HG02970 (cell line): ENCODE measurements around the gene ZNF655.
"Not testable (repeated sequence)": the region's sequence is repeated elsewhere in the genome, so short reads cannot be mapped to it uniquely, and the experiment has no call there.

Experiments
- ATAC-seq: cut with Tn5 transposase; IDR thresholded peaks from one replicate; pipeline ENCODE4 v1.9.1; 2021; ENCODE audit warnings: mild to moderate bottlenecking, moderate library complexity, moderate number of reproducible peaks; ENCODE audit not compliant: unreplicated experiment, low FRiP score

The ZNF655 gene

DNA sequence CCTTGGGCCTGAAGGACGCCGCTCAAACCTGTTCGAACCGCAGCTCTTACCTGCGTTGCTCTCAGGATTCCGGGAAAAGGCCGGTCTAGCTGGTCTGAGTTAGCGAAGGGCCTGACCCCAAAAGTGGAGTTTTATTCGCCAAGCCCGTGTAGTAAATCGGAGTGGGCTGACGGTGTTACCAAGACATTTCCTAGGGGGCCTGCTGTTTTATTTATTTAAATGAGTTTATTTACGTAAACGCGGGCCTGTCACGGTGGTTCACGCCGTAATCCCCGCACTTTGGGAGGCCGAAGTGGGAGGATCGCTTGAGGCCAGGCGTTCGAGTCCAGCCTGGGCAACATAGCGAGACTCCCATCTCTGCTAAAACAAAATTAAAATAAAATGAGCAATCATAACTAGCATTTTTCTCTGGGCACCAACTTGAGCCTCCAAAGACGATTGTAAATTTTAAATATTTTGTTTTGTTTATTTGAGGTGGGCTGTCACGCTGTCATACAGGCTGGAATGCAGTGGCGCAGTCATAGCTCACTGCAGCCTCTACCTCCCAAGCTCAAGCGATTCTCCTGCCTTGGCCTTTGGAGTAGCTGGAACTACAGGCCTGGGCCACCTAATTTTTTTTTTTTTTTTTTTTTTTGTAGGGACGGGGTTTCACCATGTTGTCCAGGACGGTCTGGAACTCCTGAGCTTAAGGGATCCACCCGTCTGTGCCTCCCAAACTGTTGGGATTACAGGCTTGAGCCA, 903 bp downstream of the ZNF655 start:
- no peak for ATAC-seq

DNA sequence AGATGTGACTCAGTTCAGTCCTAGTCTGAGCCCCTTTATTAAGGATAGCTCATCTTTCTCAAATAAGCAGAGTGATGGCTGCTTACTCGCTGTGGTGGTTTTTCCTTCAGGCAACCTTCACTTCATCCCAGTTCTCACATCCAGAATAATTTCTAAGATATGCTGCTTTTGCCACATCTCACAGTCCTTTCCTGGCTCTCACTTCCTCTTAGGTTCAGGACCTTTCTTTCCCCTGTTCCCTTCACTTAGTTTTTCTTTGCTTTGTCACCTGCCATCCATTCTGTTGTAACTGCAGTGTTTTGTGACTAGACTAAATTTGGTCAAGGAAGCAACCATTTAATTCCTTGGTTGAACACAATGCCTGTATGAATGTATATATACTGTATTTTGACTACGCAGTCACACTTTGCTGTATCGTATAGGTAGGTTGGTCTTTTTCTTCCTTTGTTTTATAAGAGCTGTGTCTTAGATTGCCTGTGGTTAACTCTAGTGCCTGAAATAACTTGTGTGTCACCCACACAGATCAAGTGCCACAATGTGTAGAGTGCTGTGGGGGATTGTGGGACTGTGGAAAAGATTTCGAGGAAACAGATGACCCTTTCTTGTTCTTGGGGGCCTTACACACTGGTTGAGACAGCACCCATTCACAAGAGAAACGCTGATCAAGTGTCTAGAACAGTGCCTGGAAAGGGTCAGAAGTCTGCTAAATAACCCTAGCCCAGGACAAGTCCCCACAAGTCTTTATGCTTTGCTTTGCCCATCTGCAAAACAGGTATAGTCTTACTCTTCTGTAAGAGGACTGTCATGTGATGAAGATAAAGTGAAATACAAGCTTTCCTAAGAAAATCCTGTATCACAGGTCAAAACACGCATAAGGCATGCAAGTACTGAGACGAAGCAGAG, 2.6 kb downstream of the ZNF655 start:
- ATAC-seq, result no peak

DNA sequence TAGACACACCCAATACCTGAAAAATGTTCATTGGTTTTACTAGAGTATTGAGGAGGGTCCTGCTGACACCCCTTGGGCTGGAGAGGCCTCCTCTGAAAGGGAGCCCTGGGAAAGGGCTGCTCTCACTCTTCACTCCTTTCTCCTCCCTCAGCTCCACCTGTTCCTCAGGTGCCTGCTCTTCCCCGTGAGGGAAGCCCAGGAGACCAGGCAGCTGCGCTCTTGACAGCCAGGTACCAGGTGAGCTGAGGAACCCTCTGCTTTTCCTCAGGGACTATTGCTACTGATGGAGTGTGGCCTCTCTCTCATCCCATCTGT, 3.3 kb downstream of the ZNF655 start:
- ATAC-seq, result no peak

DNA sequence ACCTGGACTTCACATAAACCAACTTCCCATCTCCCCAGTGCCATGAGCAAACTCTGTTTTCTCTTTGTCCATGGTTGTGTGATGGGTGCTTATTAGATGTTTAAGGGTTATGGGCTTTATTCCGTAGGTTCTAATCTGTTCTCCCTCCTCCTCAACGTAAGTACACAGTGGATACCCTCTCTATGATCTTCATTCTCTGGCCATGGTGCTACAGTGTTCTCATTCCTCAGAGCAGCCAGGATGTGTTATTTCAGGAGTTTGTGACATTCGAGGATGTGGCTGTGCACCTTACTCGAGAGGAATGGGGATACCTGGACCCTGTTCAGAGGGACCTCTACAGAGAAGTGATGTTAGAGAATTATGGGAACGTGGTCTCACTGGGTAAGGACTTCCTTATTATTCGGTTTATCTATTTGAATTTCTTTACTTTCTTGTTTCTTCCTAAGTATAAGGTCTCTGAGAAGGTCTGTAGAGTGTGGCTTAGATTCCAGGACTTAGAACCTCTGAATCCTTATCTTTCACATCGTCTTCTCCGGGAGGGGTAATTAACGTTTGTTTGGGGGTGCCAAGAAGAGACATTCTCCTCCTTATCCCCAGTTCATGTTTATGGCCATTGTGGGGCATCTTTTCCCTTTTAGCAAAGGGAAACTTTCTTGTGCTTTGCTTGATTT, 3.8 kb downstream of the ZNF655 start:
- ATAC-seq, result no peak

DNA sequence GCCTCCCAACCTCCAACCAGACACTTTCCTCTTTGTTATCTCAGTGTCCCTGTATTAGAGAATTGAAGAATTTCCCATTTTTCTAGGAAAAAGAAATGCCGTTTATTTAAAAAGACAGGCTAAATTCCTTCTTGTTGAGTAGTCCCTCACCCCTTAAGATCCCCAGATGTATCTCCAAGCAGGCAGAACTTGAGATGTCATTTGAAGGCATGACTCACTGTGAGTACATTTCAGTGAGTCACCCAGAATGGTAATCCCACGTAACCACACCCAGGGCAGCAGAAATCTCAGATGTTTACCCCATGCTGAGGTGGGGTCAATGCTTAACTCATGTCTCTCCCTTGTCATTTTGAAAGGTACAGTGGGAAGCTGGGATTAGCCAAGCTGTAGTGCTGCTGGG, 4.4 kb downstream of the ZNF655 start:
- no peak for ATAC-seq

DNA sequence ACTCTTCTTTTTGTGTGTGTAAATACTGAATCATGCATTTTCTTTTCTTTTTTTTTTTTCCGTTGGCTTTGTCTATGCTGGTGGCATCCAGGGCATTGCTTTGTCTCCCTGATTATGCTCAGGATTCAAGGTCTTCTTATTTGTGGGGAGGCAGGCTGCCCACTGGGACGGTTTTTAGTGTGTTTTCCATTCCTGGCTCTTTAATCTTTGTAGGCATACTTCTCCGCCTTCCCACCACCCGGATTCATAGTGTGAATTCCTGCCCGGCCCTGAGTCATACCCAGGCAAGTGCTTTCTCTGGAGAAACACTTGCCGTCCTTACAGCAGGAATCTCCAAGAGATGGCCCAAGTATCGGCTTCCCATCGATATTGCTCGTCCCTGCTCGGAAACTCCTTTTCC, 5.2 kb downstream of the ZNF655 start:
- ATAC-seq, result no peak

DNA sequence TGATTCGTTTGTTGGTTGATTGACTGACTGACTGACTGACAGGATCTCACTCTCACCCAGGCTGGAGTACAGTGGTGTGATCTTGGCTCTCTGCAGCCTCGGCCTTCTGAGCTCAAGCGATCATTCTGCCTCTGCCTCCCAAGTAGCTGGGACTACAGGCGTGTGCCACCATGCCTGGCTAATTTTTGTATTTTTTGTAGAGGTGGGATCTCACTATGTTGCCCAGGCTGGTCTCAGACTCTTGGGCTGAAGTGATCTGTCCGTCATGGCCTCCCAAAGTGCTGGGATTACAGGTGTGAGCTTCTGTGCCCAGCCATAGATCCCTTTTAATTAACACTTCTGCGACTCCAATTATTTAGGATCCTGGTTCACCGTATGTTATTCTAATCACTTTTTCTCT, 10.3 kb downstream of the ZNF655 start:
- ATAC-seq, result not testable (repeated sequence)

DNA sequence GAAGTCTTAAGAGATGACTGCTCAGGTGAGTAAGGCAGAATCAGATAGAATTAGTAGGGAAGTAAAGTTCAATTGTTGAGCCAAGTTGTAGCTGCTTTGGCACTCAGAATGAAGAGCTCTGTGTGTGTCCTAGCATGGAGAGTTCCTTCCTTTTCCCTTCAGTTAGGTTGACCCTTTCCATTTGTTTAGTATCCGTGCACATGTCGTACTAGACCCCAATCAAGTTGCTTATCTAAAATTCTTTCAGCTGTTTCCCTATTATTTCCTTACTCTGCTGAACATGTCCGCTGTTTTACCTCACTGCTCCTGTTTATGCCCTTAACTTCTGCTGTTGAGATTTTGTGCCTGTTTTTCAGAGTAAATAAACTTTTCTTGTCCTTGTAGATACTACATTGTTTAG, 13.3 kb downstream of the ZNF655 start:
- ATAC-seq, result no peak

DNA sequence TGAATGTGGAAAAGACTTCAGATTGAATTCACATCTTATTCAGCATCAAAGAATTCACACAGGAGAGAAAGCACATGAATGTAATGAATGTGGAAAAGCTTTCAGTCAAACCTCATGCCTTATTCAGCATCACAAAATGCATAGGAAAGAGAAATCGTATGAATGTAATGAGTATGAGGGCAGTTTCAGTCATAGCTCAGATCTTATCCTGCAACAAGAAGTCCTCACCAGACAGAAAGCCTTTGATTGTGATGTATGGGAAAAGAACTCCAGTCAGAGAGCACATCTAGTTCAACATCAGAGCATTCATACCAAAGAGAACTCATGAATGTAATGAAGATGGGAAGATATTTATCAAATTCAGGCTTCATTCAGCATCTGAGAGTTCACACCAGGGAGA, 14.8 kb downstream of the ZNF655 start:
- no peak for ATAC-seq

DNA sequence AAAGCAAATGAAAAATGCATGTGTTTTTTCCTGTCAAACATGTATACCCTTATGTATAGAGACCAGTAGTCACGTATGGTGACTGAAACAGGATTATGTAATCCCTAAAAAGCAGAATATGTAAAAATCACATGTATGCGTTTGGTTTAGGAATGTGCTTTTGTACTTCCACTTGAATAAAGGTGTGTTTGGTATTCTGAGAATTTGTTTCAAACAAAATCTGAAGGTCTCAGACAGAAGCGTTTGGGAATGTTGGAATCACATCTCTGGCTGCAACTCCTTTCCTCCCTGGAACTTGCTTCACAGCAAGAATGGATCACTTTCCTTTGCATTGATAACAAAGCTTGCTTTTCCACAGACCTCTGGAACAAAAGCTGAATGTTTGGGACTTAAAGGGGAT, 17.8 kb downstream of the ZNF655 start:
- ATAC-seq, result no peak

DNA sequence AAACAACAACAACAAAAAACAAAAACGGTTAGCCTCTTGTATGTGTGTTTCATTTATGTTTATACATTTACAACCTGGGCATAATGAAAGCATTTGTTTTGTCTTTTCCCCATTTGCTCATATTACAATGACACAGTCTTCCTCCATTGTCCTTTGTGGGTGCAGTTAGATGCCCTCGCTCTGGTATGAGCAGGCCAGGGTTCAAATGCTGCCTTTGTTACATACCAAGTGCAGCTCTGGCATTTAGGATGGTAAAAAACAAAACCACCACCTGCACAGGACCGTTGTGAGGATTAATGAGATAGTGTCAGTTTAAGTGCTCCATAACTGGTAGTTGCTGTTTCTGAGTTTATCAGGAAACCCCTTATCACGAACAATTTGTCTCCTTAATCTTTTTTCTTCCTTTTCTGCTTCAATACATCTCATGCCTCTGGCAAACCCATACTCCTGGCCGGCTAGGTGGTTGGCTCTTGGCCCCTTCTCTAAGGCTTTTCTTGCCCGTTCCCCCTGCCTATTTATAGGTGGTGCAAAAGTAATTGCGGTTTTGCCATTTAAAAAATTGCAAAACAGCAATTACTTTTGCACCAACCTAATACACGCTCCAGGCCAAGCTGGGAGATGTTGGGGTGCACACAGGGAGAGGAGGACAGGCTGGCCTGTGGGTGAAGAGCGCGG, 21.0 kb downstream of the ZNF655 start:
- no peak for ATAC-seq

DNA sequence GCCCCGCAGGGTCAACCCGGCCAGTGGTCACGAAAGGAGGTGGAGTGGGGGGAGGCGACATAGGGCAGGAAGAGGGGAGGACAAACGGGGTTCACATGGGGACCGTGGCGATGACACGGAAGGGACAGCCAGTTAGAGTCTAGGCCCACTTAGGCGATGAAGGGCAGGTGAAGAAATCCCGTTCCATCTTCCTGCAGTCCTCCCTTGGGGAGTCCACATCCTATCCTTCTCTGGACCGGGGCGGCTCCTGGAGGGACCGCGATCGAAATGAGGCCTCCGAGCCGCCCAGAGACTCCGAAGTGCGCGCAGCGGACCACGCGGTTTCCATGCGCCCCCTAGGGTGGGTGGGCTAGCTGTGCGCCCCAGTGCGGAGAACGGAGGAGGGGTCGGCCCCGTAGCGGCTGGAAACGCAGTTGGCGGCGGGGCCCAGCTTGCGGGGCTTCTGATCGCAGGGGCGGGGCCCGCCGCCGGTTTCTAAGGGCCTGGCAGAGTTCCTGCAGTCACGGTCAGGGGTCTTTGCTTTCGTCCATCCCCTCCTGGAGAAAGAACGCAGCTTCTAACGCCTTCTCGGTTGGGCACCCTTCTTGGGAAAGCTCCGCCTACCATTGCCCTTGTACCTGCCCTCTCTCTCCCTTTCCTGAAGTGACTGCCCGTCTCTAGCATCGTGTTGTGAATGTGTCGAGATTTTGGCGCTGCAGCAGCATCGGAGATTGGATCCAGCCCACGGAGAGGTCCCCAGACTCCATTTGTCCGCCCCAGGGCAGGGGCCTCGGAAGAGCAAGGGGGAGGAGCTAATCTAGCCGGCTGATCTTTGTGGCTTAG, 21.7 kb downstream of the ZNF655 start:
- ATAC-seq, result no peak

DNA sequence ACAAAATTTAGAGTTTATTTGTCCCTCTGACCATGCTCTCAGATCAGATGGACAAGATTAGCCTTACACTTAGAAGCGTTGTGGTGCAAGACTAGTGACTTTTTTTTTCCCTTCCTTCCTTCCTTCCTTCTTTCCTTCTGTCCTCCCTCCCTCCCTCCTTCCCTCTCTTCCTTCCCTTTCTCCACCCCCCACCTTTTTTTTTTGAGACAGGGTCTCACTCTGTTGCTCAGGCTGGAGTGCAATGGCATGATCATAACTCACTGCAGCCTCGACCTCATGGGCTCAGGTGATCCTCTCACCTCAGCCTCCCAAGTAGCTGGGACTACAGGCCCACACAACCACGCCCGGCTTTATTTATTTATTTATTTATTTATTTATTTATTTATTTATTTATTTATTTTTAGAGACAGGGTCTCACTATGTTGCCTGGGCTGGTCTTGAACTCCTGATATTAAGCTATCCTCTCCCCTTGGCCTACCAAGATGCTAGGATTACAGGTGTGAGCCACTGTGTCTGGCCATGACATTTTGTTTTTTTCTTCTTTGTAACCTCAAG, 22.4 kb downstream of the ZNF655 start:
- ATAC-seq, result not testable (repeated sequence)

DNA sequence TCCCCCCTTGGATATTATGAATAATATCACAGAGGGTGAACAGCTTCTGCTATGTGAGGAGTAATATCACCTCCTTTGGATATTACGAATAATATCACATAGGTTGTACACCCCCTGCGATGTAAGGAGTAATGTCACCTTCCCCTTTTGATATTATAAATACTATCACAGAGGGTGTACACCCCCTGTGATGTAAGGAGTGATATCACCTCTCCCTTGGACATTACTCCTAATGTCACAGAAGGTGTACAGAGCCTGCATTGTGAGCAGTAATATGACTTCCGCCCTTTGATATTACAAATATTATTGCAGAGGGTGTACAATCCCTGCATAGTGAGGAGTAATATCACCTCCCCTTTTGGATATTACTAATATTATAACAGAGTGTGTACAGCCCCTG, 30.4 kb downstream of the ZNF655 start:
- ATAC-seq, result no peak

DNA sequence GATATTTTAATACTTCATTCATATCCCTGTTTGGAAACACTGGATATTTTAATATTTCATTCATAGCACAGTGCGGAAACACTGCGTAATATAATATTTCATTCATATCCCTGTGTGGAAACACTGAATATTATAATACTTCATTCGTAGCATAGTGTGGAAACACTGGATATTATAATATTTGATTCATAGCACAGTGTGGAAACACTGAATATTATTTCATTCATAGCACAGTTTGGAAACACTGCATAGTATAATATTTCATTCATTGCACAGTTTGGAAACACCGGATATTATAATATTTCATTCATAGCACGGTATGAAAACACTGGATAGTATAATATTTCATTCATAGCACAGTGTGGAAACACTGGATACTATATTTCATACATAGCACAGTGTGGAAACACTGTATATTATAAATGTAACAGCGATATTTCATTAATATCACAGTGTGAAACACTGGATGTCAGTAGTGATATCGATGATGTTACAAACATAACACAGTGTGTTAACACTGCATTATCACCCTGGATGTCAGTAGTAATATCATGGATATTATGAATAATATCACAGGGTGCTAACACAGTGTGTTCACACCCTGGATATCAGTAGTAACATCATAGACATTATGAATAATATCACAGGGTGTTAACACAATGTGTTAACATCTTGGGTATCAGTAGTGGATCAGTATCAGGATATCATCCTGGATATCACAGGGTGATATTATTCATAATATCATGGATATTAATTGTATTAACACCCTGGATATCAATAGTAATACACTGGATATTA, 36.7 kb downstream of the ZNF655 start:
- ATAC-seq, result no peak

DNA sequence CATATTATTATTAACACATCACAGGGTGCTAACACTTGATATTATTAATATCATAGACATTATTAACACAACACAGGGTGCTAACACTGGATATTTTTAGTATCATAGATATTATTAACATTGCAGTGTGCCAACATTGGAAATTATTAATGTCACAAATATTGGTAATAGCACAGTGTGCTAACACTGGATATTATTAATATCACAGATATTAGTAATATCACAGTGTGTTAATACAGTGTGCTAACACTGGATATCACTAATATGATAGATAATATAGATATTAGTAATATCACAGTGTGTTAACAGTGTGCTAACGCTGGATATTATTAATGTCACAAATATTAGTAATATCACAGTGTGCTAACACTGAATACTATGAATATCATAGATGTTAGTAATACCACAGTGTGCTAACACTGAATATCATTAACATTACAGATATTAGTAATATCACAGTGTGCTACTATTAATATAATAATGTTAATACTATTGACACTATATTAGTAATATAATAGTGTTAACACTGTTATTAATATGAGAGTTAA, 38.0 kb downstream of the ZNF655 start:
- no peak for ATAC-seq

DNA sequence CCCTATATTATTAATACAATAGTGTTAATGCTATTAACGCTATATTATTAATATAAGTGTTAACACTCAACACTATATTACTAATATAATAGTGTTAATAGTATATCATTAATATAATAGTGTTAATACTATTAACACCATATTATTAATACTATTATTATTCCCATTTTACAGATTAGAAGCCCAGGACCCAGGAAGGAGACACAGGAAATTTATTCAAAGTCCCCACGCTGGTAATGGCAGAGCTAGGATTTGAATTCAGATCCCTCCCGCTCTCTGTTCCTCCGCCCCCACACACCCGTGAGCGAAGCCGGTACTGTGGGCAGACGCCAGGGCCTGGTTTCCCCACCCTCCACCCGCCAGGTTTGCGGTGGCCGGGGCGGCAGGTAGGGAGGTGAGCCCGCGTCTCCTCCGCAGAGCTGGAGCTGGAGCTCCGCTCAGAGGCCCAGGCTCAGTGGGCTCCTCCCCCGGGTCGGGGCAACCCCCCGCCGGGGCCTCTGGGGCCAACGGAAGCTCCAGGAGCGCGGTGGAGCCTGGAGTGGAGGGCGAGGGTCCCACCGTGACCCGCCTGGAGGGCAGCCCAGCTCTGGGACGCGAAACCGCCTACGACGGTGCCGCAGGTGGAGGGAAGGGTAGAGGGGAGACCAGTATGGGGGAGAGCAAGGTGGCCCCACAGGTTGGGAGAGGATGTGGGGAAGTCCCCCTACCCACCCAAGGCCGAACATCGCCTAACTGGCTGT, 39.5 kb downstream of the ZNF655 start, which contains the start of gene TMEM225B:
Gene TMEM225B (plus strand): TSS at position 506 of the 740 bp plus-strand sequence. CDS start 6,122 bp downstream, outside the sequence.
- ATAC-seq, result no peak

DNA sequence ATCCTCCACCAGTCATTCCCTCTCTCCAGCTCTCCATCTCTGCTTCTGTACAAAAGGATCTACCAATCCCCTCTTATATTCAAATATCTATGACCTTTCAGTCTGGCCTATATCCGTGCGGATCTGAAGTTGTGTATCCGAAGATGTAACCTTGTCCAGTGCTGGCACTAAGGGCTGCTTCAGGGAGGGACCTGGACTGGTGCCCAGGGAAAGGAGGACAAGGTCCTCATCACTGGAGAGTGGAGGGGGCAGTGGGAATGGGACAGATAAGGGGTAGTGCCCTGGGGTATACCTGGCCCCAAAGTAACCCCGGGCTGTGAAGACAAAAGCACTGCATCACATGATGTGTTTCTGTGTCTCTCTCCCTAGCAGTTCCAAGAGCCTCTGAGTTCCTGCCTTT, 41.4 kb downstream of the ZNF655 start:
- ATAC-seq, result no peak
